NCI-H2107 (cell line): ENCODE results near the gene NEIL3.

Experiments
- DNase-seq: peaks from one replicate; lab custom pipeline; 2025; lab: John Stamatoyannopoulos, UW

NEIL3 gene, protein sequence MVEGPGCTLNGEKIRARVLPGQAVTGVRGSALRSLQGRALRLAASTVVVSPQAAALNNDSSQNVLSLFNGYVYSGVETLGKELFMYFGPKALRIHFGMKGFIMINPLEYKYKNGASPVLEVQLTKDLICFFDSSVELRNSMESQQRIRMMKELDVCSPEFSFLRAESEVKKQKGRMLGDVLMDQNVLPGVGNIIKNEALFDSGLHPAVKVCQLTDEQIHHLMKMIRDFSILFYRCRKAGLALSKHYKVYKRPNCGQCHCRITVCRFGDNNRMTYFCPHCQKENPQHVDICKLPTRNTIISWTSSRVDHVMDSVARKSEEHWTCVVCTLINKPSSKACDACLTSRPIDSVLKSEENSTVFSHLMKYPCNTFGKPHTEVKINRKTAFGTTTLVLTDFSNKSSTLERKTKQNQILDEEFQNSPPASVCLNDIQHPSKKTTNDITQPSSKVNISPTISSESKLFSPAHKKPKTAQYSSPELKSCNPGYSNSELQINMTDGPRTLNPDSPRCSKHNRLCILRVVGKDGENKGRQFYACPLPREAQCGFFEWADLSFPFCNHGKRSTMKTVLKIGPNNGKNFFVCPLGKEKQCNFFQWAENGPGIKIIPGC

DNA sequence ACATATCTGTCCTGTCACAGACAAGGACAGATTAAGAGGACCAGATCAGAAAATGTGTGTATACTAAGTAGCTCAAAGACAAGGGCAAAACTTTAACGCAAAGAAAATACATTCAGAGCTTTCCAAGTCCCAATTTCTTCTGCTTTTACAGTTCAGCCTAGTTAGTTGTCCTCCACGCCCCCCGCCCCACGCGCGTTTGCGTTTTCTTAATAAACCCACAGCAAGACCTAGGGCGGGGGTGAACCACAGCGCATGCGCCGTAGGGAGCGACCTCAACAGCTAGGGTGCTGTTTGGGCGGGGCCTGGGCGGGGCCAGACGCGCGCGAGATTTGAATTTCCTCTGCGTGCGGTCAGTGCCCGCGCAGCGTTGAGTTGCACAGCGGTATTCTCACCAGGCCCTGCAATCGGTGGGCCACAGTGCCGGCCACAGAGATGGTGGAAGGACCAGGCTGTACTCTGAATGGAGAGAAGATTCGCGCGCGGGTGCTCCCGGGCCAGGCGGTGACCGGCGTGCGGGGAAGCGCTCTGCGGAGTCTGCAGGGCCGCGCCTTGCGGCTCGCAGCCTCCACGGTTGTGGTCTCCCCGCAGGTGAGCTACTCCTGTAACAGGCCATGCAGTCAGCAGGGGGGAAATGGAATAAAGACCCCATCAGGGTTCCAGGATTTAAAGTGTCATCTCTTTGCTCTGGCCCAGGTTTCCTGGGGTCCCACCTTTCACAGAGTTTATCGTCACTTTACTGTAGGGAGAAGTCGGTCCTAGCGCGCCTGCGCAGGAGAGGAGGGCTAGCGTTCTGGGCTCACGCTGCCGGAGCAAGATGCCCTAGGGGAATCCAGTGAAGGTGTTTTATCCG lies at the start of gene NEIL3:
NEIL3 (plus strand) TSS at position 353 of the 850 bp plus-strand sequence; CDS start at position 433, 80 bp downstream.
- peak; percentile 33 for DNase-seq

DNA sequence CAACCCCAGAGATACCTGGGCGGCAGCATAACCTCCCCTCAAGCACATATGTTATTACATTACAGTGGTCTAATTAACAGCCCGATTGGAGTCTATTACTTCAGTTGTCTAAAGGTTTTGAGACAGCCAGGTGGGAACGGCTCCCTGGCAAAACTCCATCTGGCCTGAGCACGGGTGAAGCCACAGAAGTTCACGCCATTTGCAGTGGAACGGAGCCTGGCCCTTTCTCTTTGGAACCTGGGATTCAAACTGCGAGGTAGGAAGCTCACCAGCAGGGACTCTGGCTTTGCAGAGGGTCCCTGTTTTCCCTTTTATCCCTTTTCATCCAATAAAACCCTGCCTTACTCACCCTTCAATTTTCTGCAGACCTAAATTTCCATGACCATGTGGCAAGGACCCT lies 45.9 kb upstream of the NEIL3 start:
- DNase-seq: no peak

DNA sequence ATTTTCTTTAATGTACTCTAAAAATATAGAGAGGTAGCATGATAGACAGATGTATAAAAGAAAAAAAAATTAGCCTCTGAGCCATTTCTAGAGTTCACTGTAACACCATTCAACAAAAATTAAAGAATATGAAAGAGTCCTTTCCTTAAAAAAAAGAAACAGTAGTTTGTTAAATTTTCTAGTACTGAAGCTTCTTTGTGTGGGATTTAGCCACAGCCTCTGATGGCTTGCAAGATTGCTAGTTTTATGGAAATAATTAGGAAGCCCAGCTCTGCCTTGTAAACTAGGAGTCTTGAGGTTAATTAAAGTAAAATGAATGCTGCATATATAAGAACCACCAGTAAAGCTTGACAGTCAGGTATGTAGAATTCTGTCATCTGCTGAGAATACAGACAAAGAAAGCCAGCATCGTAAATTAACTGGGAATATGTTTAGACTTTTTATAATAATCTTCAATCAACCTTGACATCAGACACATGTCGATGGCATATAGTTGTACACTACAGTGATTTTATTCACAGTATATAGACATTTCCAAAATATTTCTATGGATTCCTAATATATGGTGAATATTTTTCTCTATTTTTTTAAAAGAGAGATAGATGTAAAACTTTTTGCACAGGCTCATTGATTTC lies 44.8 kb upstream of the NEIL3 start:
- no peak for DNase-seq

DNA sequence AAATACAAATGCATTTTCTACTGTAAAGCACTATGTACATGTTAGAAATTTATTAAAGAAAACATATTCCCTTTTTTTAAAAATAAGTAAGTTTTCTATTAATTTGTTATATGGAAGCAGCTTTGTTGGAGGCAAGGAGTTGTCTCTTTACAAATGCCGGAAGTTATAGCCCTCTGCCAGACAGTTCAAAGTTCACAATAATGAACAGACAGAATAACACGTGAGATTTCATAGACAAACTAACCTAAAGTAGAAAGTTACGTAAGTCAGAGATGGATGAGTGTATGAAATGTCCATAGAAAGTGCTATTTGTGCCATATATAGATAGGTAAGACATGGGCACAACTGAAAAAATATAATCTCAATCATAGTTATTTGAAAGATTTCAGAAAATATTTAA lies 43.9 kb upstream of the NEIL3 start:
- DNase-seq: no peak

DNA sequence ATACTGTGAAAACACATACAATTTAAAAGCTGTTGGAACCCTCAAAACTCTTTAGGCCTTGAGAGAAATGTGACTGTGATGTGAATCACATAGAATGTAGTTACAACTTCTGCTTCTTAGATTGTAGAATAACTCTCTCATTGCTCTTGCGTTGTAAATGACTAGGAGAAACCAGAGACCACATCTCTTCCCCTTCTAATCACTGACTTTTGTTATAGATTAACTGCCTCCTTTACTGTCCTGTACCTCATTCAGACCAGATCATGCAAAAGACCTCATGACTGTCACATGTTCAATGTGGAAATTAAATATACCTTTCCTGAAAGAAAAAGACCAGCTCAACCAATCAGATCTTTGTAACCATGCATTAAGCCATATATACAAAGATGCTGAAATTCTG lies 43.2 kb upstream of the NEIL3 start:
- no peak for DNase-seq

DNA sequence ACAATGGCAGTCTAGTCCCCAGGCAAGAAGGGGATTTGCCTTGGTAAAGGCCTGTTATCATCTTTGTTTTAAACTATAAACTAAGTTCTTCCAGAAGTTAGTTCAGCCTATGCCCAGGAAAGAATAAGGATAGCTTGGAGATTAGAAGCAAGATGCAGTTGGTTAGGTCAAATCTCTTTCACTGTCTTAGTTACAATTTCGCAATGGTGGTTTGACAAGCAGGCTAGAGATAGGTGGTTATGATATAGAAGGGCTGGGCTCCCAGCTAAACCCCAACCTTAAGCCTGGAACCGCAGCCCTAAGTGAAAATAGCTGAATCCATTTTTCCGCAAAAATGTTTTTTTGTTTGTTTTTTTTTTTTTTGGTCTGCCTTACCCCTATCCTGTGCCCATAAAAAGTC lies 41.8 kb upstream of the NEIL3 start:
- DNase-seq: no peak

DNA sequence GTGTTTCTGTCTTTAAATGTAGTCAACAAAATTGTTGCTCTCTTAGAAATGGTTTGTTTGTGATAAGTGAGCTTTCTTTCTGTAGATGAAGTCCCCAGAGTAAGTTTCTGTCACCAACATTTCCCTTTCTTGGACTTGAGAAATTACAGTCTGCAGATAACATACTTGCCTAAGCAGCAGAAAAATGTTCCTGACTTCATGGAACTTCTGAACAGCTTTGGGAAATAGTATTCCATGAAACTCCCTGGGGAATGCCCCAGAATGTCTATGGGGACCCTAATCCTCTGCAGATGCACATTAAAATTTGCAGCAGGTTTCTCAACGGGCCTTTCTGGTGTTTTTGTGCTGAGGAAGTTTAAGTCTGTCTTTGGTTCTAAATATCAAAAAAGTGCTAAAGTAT lies 38.6 kb upstream of the NEIL3 start:
- DNase-seq: no peak

DNA sequence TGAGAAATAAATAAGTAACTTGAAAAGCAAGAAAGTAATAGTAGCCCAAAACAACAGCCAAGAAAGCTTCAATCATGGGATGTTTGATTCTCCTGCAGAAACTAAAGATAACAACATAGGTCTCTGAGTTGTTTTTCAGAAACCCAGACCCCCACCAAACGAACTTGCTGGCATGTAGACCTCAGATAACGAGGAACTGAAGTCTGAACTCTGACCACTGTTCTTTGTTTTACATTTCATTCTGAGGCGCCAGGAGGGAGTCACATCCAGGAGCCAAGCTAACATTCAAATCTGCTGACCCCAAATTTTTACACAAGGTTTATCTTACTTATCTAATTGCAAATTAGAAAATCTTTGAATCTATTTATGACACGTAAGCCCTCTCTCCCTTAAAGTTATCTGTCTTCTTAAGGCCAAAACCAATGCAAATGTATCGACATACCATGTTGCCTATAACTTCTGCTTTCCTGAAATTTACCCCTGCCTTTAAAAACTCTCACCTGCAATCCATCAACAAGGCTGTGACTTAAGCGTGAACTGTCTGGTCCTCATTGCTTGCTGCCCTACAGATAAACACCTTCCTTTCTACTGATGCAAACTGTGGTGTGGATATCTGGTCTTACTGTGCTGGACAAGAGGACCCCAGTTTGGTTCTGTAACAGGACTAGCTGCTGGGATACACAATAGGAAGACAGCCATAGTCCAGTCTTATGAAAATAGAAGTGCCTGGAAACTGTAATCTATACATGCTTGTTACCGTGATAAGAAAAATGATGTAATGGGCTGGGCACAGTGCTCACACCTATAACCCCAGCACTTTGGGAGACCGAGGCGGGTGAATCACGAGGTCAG lies 37.5 kb upstream of the NEIL3 start:
- DNase-seq: no peak

DNA sequence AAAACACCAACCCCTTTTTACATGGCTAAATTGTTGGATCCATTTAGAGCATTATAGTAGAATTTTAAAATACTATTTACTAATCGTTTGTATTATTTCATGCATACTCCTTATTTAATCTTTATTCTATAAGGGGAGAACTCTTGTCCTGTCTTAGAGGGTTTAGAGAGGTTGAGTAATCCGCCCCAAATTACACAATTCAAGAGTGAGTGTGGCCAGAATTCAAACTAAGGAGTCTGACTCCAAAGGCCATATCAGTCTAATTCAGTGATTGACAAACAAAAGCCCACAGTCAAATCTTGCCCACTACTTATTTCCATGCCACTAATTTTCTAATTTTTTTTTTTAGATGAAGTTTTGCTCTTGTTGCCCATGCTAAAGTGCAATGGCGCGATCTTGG lies 33.7 kb upstream of the NEIL3 start:
- no peak for DNase-seq

DNA sequence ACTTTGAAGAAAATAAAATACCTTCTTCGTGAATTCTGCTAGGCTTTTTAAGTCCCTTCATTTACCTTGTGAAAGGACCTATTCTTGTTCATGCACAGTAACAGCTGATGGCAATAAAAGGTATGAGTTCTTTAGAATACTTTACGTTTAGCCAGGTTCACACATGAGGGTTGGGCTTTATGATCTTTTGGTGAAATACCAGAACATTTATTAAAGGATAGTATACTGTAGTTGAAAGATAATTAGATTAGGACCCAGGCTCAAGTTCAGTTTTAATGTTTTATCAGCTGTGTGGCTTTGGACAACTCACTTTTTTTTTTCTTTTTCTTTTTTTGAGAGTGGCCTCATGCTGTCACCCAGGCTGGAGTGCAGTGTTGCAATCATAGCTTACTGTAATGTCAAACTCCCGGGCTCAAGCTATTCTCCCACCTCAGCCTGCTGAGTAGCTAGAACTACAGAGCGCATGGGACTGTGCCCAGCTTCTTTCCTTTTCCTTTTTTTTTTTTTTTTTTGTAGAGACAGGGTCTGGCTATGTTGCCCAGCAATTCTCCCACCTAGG lies 28.2 kb upstream of the NEIL3 start:
- DNase-seq: no peak

DNA sequence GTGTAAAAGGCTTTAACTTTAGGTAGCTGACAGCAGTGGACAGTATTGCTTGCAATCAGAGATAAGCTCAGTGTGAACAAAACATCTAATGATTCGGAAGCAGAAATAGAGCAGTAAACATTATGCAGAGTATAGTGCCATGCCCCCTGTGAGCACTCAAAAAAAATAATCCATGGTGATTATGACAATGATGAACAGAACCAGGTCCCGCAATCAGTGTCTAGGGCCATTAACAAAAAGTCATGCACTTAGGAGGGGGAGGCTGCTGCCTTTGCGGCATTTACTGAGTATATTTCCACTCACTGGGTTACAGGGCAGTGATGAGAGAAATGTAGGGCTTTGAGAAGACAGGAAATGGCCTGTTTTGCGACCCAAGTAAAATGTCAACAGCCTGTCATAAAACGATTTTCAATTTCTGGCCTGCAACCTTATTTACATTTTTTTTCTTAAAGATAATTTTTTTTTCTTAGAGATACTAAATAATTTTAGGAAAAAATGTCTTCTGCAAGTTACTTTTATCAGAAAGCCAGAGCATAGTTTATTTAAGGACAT lies 27.3 kb upstream of the NEIL3 start:
- DNase-seq: no peak

DNA sequence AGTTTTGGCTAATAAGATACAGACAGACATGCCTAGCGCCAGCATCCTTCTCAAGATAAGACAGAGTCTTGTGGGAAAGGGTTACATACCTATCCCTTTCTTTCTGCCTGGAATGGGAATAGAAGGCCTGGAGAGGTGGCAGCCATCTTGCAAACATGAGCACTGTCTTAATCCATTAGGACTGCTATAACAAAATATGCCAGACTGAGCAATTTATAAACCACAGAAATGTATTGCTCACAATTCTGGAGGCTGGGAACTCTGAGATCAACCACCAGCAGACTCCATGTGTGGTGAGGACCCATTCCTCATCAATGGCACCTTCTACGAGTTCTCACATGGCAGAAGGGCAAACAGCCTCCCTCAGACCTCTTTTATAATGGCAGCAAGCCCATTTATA lies 26.5 kb upstream of the NEIL3 start:
- no peak for DNase-seq

DNA sequence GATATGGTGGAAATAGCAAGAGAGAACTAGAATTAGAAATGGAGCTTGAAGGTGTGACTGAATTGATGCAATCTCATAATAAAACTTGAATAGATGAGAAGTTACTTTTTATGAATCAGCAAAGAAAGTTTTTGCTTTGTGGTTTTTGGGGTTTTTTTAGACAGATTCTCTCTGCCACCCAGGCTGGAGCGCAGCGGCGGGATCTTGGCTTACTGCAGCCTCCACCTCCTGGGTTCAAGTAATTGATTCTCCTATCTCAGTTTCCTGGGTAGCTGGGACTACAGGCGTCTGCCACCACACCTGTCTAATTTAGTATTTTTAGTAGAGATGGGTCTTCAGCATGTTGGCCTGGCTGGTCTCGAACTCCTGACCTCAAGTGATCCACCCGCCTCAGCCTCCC lies 23.7 kb upstream of the NEIL3 start:
- no peak for DNase-seq

DNA sequence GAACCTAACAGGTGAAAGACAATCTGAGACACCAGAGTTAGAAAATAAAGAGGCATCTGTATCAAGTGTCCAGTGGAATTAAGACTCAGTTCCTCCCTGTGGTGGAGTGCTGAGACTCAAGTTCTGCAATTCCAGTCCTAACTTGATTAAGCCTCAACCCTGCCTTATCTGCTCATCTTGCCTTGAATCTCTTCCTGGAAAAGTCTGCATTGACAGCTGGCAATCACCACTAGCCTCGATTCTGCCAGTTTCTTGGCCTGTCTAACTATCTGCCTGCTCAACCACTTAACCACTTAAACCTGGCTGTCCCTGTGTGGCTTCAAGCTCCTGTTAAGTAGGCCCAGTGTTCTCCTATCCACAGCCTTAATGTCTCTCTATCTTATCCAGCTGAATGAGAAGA lies 22.4 kb upstream of the NEIL3 start:
- DNase-seq: no peak

DNA sequence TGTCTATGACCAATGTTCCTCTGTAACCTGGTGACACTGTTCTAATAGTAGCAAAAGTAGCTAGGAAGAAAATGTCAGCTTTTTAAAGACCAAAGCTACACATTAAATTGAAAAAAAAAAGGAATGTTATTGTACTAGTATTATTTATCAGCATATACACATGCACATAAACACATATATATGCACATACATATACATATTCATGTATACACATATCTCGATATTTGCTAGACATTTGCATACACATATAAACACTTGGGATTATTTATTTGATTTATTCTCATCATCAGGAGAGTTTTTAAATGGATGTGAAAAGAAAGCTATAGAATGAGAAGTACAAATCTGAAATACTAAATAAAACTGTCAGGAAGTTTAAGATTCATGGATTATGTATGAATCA lies 21.3 kb upstream of the NEIL3 start:
- DNase-seq: no peak

DNA sequence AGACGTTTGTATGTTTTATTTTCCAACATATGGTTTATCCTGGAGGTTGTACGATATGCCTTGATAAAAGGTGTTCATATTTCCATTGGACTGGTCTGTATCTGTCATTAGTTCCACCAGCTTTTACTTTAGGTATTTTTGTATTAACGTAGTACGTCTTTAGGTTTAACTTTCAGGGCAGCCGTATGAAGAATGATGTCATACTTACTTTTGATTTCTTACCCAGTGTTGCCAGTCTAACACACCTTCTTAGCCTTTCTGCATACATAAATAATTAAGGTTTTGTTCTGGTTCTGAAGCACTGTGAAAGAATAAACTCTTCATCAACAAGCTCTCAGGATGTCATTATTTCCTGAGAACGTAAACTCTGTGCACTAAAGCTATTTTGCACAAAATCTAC lies 18.9 kb upstream of the NEIL3 start:
- DNase-seq: no peak

DNA sequence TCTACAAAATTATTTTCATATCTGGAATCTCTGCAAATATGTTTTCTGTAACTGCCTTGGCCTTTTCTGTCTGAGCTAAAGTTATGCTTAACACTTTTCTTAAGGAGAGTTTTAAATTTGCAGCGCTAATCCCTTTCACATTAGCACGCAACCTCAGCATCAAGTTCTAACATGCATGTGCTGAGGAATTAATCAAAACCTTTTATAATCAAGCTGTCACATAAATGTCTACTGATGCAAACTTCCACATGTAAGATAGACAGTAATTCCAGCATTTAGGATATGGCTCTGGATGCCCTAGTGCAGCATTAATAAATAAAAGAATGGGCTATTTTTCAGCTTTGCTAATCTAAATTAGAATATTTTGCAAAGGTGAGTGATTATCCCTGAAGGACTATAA lies 17.5 kb upstream of the NEIL3 start:
- no peak for DNase-seq

DNA sequence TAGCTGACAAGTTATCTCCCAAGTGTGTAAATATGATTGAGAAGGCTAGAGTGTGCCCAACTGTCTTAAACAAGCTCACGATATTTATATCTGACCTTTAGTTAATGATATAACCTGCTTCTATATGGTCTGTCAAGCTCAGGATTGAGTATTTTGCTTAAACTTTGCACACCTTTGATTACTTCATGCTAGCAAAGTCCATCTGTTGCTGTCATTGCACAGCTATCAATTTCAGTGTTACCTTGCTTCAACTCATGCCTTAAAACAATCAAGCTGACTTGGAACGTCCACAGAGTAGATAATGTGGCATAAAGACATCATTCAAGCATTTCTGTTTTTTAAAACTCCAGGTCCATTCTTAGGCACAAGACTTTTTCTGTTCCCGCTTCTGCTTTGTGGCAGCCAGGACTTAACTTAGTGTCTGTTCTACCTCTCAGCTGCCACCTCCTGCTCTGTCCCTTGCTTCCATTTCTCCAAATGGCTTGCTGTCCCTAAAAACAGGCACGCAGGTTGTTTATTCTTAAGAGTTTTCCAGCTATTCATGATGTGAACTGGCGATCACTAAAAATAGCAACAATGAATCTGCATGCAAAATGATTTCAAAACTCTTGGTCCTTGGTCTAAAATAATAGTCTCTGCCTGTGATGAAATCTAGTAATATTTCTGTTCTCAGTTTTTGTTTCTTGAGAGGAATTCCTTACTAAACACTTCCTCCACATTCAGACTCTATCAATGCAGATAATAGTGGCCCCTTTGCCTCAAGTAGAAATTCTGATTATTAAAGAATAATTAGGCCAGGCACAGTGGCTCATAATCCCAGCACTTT lies 16.3 kb upstream of the NEIL3 start:
- no peak for DNase-seq

DNA sequence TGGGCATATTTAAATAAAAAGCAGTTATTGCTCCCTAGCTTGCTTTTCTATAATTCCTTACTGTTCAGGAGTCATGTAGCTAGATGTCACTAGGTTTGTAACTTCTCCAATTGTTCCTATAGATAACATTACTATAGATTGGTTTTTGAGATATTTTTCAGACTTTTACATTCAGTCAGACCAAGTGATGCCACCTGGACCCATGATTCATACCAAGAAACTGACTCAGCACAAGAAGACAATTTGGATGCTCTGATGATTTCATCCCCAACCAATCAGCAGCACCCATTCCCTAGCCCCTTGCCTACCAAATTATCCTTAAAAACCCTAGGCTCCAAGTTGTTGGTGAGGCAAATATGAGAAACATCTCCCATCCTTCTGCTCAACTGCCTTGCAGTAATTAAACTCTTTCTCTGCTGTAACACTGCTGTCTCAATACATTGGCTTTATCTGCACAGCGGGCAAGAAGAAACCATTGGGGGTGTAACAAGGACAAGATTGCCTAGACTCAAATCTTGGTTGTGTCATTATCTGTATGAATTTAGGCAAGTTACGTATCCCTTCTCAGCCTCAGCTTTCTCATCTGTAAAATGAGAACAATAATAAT lies 11.8 kb upstream of the NEIL3 start:
- DNase-seq: no peak
